Stimulated activated CD4-positive, alpha-beta T cell treated with anti-CD3 and anti-CD28 coated beads, Interleukin-15, amount 100 ng/mL, for 24 hours (primary cell): ENCODE measurements around the gene SETBP1.

Experiments
- DNase-seq: peaks from one replicate; pipeline ENCODE4 v3.0.0-alpha.2; 2020

Gene SETBP1

GRCh38 chr18:44883671-44884070 is 203.0 kb downstream of the SETBP1 start:
- DNase-seq = no peak

- no peak for DNase-seq
Measured at GRCh38 chr18:44884431-44884830, 203.7 kb downstream of the SETBP1 start.

GRCh38 chr18:44885507-44885906 is 204.8 kb downstream of the SETBP1 start:
- DNase-seq = no peak

GRCh38 chr18:44887227-44887631 is 206.5 kb downstream of the SETBP1 start:
- DNase-seq = peak; percentile 68

- DNase-seq = no peak
Measured at GRCh38 chr18:44889111-44889510, 208.4 kb downstream of the SETBP1 start.

GRCh38 chr18:44893045-44893706 is 212.5 kb downstream of the SETBP1 start:
- DNase-seq = no peak

GRCh38 chr18:44893966-44894365 is 213.3 kb downstream of the SETBP1 start:
- DNase-seq = no peak

- DNase-seq = peak; percentile 54
Measured at GRCh38 chr18:44895176-44895798, 214.6 kb downstream of the SETBP1 start.

GRCh38 chr18:44896846-44897245 is 216.2 kb downstream of the SETBP1 start:
- no peak for DNase-seq

GRCh38 chr18:44897411-44897810 is 216.7 kb downstream of the SETBP1 start:
- no peak for DNase-seq

- DNase-seq = no peak
Measured at GRCh38 chr18:44897816-44898215, 217.1 kb downstream of the SETBP1 start.

- DNase-seq = no peak
Measured at GRCh38 chr18:44898498-44898897, 217.8 kb downstream of the SETBP1 start.

GRCh38 chr18:44899832-44900231 is 219.1 kb downstream of the SETBP1 start:
- no peak for DNase-seq

- DNase-seq = no peak
Measured at GRCh38 chr18:44900627-44901026, 219.9 kb downstream of the SETBP1 start.

GRCh38 chr18:44901283-44901682 is 220.6 kb downstream of the SETBP1 start:
- no peak for DNase-seq

- DNase-seq = no peak
Measured at GRCh38 chr18:44903327-44903726, 222.6 kb downstream of the SETBP1 start.

GRCh38 chr18:44904768-44905167 is 224.1 kb downstream of the SETBP1 start:
- DNase-seq = no peak

GRCh38 chr18:44909191-44909719 is 228.6 kb downstream of the SETBP1 start:
- no peak for DNase-seq

- no peak for DNase-seq
Measured at GRCh38 chr18:44911260-44911659, 230.6 kb downstream of the SETBP1 start.

GRCh38 chr18:44911773-44912172 is 231.1 kb downstream of the SETBP1 start:
- DNase-seq = no peak

GRCh38 chr18:44912740-44913478 is 232.2 kb downstream of the SETBP1 start:
- no peak for DNase-seq

GRCh38 chr18:44914028-44914427 is 233.3 kb downstream of the SETBP1 start:
- DNase-seq = no peak

- no peak for DNase-seq
Measured at GRCh38 chr18:44915213-44915612, 234.5 kb downstream of the SETBP1 start.

GRCh38 chr18:44915661-44916060 is 235.0 kb downstream of the SETBP1 start:
- no peak for DNase-seq
